ENCODE results near the gene TMEM89.
A peak's percentile ranks its signal among the peaks of the same experiment; 100 is the strongest.

The TMEM89 gene

GRCh38 chr3:48641396-48641795 is 19.8 kb upstream of the TMEM89 start:
- no peak for DNase-seq

- no peak for DNase-seq
These were observed 18.5 kb upstream of the TMEM89 start for GRCh38 chr3:48639944-48640606.

GRCh38 chr3:48637305-48637704 is 15.7 kb upstream of the TMEM89 start:
- DNase-seq, result no peak

- no peak for DNase-seq
These were observed 14.6 kb upstream of the TMEM89 start for GRCh38 chr3:48636149-48636655.

- DNase-seq, result peak; percentile 94
These were observed 13.9 kb upstream of the TMEM89 start, which contains the start of gene SLC26A6 for GRCh38 chr3:48635222-48636021. Gene SLC26A6 (minus strand): TSS chr3:48635461. CDS start chr3:48635393, 68 bp downstream.

- DNase-seq, result peak; percentile 23
These were observed 13.2 kb upstream of the TMEM89 start for GRCh38 chr3:48634661-48635221.

- DNase-seq, result no peak
These were observed 12.2 kb upstream of the TMEM89 start for GRCh38 chr3:48633743-48634142.

GRCh38 chr3:48633256-48633655 is 11.7 kb upstream of the TMEM89 start:
- DNase-seq, result no peak

GRCh38 chr3:48631516-48632448 is 10.2 kb upstream of the TMEM89 start:
- DNase-seq, result no peak

- DNase-seq, result no peak
These were observed 9.3 kb upstream of the TMEM89 start for GRCh38 chr3:48630833-48631232.

- no peak for DNase-seq
These were observed 8.8 kb upstream of the TMEM89 start for GRCh38 chr3:48630407-48630806.

- no peak for DNase-seq
These were observed 8.3 kb upstream of the TMEM89 start for GRCh38 chr3:48629894-48630293.

GRCh38 chr3:48628277-48629017 is 6.9 kb upstream of the TMEM89 start:
- DNase-seq, result no peak

GRCh38 chr3:48625600-48625999 is 4.0 kb upstream of the TMEM89 start:
- no peak for DNase-seq

- DNase-seq, result no peak
These were observed 3.2 kb upstream of the TMEM89 start for GRCh38 chr3:48624767-48625166.

GRCh38 chr3:48623851-48624547 is 2.4 kb upstream of the TMEM89 start:
- DNase-seq, result no peak

GRCh38 chr3:48619541-48620524 is 1.7 kb downstream of the TMEM89 start:
- DNase-seq, result no peak

GRCh38 chr3:48617559-48617958 is 4.0 kb downstream of the TMEM89 start:
- DNase-seq, result no peak

GRCh38 chr3:48614044-48614443 is 7.5 kb downstream of the TMEM89 start:
- no peak for DNase-seq

- DNase-seq, result no peak
These were observed 9.3 kb downstream of the TMEM89 start for GRCh38 chr3:48612309-48612708.

Measured in GDM1 (cell line).